ENCODE measurements around the gene N4BP2L2. TPM values are rescaled to one million over a fixed set of nuclear protein-coding genes. Genes with fewer than 3 reads are reported as not detected.

N4BP2L2 gene
- total RNA-seq, 1 donor from 2014 or later: 168 TPM

- Mint-ChIP-seq H3K4me1 (no peaks in the 10 kb centered on the region), H3K9me3 (no peaks in the 10 kb centered on the region)
- TF ChIP-seq CTCF (IDR thresholded peaks at IDR 0.05; ENCODE audit: unreplicated experiment): no peak
Measured at GRCh38 chr13:32383836-32384618, 154.6 kb downstream of the N4BP2L2 start.

More at GRCh38 chr13:32383836-32384618, 154.6 kb downstream of the N4BP2L2 start:
- Mint-ChIP-seq H3K27me3 (ENCODE audit: low read depth) (no peaks in the 10 kb centered on the region), H3K4me3 (no peak overlapping the region), H3K27ac (no peak overlapping the region), H3K36me3 (peaks cover 5% of the 10 kb centered on the region)
- no peak for DNase-seq (ENCODE audit: low spot score in 2 of 2, unreplicated experiment in 2 of 2)

Other genes with a start within 250 kb of the N4BP2L2 start
- 0.16 TPM in 1 of 3 replicates, not detected in the others for gene ZAR1L, start 223.4 kb downstream of the N4BP2L2 start, total RNA-seq
- gene BRCA2, start 223.3 kb downstream of the N4BP2L2 start, total RNA-seq: 6.5 to 10.3 TPM (median 8.1 TPM) in 3 replicates
- 12.6 to 13.7 TPM (median 13.4 TPM) in 3 replicates for gene N4BP2L1, start 110.7 kb downstream of the N4BP2L2 start, total RNA-seq
- gene PDS5B, start 47.7 kb upstream of the N4BP2L2 start, total RNA-seq: 64.9 to 72.6 TPM (median 70.4 TPM) in 3 replicates